Activated T-cell treated with anti-CD3 and anti-CD28 coated beads, Interleukin-2, amount 50 U/mL, for 24 hours (primary cell): Measurements from ENCODE around the gene LKAAEAR1.

ENCODE experiments used
- DNase-seq: peaks from one replicate; pipeline ENCODE4 v3.0.0-alpha.2; 2020
- H3K27ac Mint-ChIP-seq: 2 replicates; pipeline ENCODE4 v1.8.0; 2020; ENCODE audit warnings: mild to moderate bottlenecking, mixed read lengths
- H3K27me3 Mint-ChIP-seq: 2 replicates; pipeline ENCODE4 v1.8.0; 2020; ENCODE audit warnings: mixed read lengths
- H3K36me3 Mint-ChIP-seq: 2 replicates; pipeline ENCODE4 v1.8.0; 2020; ENCODE audit warnings: low read depth, mixed read lengths
- H3K4me1 Mint-ChIP-seq: 2 replicates; pipeline ENCODE4 v1.8.0; 2020; ENCODE audit warnings: low read depth, mixed read lengths
- H3K4me3 Mint-ChIP-seq: 2 replicates; pipeline ENCODE4 v1.8.0; 2020; ENCODE audit warnings: mild to moderate bottlenecking, moderate library complexity, mixed read lengths
- H3K9me3 Mint-ChIP-seq: 2 replicates; pipeline ENCODE4 v1.8.0; 2020; ENCODE audit warnings: mixed read lengths

The LKAAEAR1 gene

GRCh38 chr20:64051561-64052325 lies 32.5 kb downstream of the LKAAEAR1 start:
- Mint-ChIP-seq H3K4me3 (no peak overlapping the region), H3K4me1 (peaks cover 3% of the 10 kb centered on the region), H3K9me3 (no peaks in the 10 kb centered on the region), H3K36me3 (no peaks in the 10 kb centered on the region), H3K27me3 (peaks cover 56% of the 10 kb centered on the region), H3K27ac (no peak overlapping the region)
- no peak for DNase-seq

GRCh38 chr20:64051033-64051452 lies 33.2 kb downstream of the LKAAEAR1 start:
- Mint-ChIP-seq H3K27ac (no peak overlapping the region), H3K27me3 (peaks cover 63% of the 10 kb centered on the region), H3K4me3 (no peak overlapping the region)

DNA sequence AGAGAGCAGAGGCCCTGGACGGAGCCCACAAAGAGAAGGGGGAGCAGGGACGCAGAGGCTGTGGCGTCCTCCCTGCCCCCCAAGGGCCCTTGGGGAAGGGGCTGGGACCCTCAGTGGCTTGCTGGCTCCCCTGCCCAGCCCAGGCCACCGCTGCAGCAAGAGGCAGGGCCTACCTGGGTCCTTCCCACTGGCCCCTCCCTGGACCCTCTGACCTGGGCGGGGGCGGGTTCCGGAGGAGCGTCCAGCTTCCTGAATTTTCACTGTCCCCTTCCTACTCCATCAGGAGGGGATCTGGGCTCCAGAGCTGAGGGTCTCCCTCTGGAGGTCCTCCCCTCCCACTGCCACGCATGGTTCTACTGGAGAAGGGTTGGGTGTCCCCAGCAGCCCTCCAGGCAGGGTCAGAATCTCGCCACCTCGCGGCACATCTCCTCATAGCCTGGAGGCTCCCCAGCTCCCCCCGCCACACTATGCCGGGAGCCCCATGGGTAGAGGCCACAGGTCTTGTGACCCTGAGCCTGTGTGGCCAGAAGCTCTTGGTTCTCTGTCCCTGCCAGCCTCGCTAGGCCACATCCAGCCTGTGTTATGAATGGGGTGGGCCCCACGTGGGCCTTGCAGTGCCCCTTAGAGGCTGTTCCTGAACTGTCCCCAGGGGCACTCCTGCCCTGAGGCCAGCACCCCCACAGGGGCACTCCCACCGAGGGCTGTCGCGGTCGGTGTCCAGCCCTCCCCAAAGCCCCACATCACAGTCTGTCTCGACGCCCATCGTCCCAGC lies 33.8 kb downstream of the LKAAEAR1 start:
- Mint-ChIP-seq H3K36me3 (no peaks in the 10 kb centered on the region), H3K4me3 (no peak overlapping the region), H3K9me3 (no peaks in the 10 kb centered on the region), H3K4me1 (peaks cover 7% of the 10 kb centered on the region), H3K27ac (no peak overlapping the region), H3K27me3 (peaks cover 68% of the 10 kb centered on the region)
- DNase-seq, result no peak

More at GRCh38 chr20:64051033-64051452, 33.2 kb downstream of the LKAAEAR1 start:
- DNase-seq, result no peak
- Mint-ChIP-seq H3K4me1 (peaks cover 5% of the 10 kb centered on the region), H3K9me3 (no peaks in the 10 kb centered on the region), H3K36me3 (no peaks in the 10 kb centered on the region)

GRCh38 chr20:64049878-64050260 lies 34.3 kb downstream of the LKAAEAR1 start:
- DNase-seq, result no peak
- no peaks in the 10 kb centered on the region for H3K36me3 Mint-ChIP-seq
- H3K9me3 Mint-ChIP-seq, result no peaks in the 10 kb centered on the region
- peak overlapping the region; percentile 25 for H3K4me3 Mint-ChIP-seq
- H3K27me3 Mint-ChIP-seq, result peaks cover 66% of the 10 kb centered on the region
- H3K27ac Mint-ChIP-seq, result no peak overlapping the region
- H3K4me1 Mint-ChIP-seq, result peaks cover 7% of the 10 kb centered on the region

GRCh38 chr20:64049060-64049877 lies 34.9 kb downstream of the LKAAEAR1 start, which contains the start of gene SOX18:
TSS of gene SOX18 (minus strand) at chr20:64049639. CDS start at chr20:64049516, 123 bp downstream.
- no peak within 1 kb of the TSS for H3K27ac Mint-ChIP-seq
- H3K9me3 Mint-ChIP-seq, result no peaks in the 10 kb centered on the region
- no peak for DNase-seq
- H3K4me1 Mint-ChIP-seq, result peaks cover 7% of the 10 kb centered on the region
- peak within 1 kb of the TSS; percentile 54 for H3K4me3 Mint-ChIP-seq
- H3K27me3 Mint-ChIP-seq, result peaks cover 66% of the 10 kb centered on the region
- H3K36me3 Mint-ChIP-seq, result no peaks in the 10 kb centered on the region

GRCh38 chr20:64048402-64049044 lies 35.7 kb downstream of the LKAAEAR1 start:
- Mint-ChIP-seq H3K4me1 (peaks cover 7% of the 10 kb centered on the region), H3K27me3 (peaks cover 64% of the 10 kb centered on the region), H3K36me3 (no peaks in the 10 kb centered on the region), H3K4me3 (no peak overlapping the region), H3K27ac (no peak overlapping the region), H3K9me3 (no peaks in the 10 kb centered on the region)
- no peak for DNase-seq

DNA sequence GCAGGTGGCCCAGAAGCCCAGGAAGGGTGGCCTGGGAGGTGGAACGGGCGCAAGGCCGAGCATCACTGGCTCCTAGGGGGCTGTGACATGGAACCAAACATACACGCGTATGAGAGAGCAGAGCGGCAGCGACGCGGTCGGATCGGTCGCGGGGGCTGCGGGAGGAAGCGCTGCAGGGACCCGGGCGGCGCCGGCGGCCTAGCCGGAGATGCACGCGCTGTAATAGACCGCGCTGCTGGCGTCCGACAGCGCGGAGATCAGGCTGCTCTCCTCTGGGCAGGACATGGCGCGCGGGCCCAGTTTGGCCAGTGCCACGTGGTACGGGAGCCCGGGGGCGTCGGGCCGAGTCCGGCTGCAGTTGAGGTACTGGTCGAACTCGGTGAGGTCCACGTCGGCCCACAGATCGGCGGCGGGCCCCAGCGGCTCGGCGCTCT lies 36.2 kb downstream of the LKAAEAR1 start:
- no peak for DNase-seq
- Mint-ChIP-seq H3K36me3 (no peaks in the 10 kb centered on the region), H3K4me1 (peaks cover 7% of the 10 kb centered on the region), H3K4me3 (no peak overlapping the region), H3K9me3 (no peaks in the 10 kb centered on the region), H3K27ac (no peak overlapping the region), H3K27me3 (peaks cover 58% of the 10 kb centered on the region)

- no peak for DNase-seq
- Mint-ChIP-seq H3K9me3 (no peaks in the 10 kb centered on the region), H3K4me3 (no peak overlapping the region)
These were observed 37.2 kb downstream of the LKAAEAR1 start for GRCh38 chr20:64047046-64047389.

GRCh38 chr20:64045346-64046011 lies 38.7 kb downstream of the LKAAEAR1 start:
- Mint-ChIP-seq H3K4me1 (peaks cover 16% of the 10 kb centered on the region), H3K4me3 (no peak overlapping the region), H3K9me3 (no peaks in the 10 kb centered on the region), H3K27ac (no peak overlapping the region), H3K36me3 (no peaks in the 10 kb centered on the region), H3K27me3 (peaks cover 38% of the 10 kb centered on the region)
- DNase-seq, result no peak

More at GRCh38 chr20:64047046-64047389, 37.2 kb downstream of the LKAAEAR1 start:
- Mint-ChIP-seq H3K4me1 (peaks cover 9% of the 10 kb centered on the region), H3K27ac (no peak overlapping the region), H3K27me3 (peaks cover 52% of the 10 kb centered on the region), H3K36me3 (no peaks in the 10 kb centered on the region)

GRCh38 chr20:64044484-64045247 lies 39.5 kb downstream of the LKAAEAR1 start:
- Mint-ChIP-seq H3K36me3 (no peaks in the 10 kb centered on the region), H3K4me1 (peaks cover 22% of the 10 kb centered on the region), H3K9me3 (no peaks in the 10 kb centered on the region), H3K4me3 (no peak overlapping the region), H3K27me3 (peaks cover 32% of the 10 kb centered on the region), H3K27ac (no peak overlapping the region)
- no peak for DNase-seq

GRCh38 chr20:64043768-64044167 lies 40.4 kb downstream of the LKAAEAR1 start:
- peaks cover 29% of the 10 kb centered on the region for H3K27me3 Mint-ChIP-seq
- peak overlapping the region; percentile 35 for H3K4me3 Mint-ChIP-seq
- H3K36me3 Mint-ChIP-seq, result no peaks in the 10 kb centered on the region
- H3K9me3 Mint-ChIP-seq, result no peaks in the 10 kb centered on the region
- DNase-seq, result no peak
- H3K4me1 Mint-ChIP-seq, result peaks cover 27% of the 10 kb centered on the region
- H3K27ac Mint-ChIP-seq, result no peak overlapping the region

DNA sequence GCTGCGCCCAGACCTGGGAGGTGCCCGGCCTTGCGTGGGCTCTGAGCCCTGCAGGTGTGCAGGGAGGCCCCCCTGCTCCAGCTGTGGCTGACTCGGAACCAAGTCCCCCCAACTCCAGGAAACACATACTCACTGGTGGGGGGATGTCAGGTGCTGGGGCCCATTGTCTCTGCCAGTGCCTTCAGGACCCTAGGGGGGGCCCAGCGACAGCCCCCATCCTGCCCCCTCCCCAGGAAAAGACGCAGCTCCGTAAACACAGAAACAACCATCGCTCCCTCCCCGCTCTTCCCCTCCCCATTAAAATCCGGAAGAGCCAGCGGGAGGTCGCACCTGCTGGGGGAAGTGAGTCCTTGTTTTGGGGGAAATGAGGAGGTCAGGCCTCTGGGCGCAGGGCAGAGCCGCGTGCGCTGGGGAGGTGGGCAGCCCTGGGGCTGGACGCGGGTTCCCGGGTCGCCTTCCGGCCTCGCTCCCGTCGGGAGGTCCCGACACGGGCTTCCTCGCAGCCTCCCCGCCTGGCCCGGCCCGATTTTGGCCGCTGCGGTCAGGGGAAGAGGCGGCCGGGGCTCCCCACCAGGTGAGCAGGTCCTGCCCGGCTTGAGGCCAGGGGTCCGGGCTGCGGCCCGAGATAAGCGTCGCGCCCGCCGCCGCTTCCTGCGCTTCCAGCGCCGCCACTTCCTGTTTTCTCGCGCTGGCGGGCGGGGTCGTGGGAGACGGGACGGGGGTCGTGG lies 42.0 kb downstream of the LKAAEAR1 start:
- Mint-ChIP-seq H3K27me3 (peaks cover 23% of the 10 kb centered on the region), H3K36me3 (no peaks in the 10 kb centered on the region), H3K9me3 (no peaks in the 10 kb centered on the region), H3K4me1 (peaks cover 31% of the 10 kb centered on the region), H3K27ac (peak overlapping the region; percentile 87), H3K4me3 (peak overlapping the region; percentile 74)
- peak; percentile 65 for DNase-seq

GRCh38 chr20:64041781-64042053 lies 42.5 kb downstream of the LKAAEAR1 start:
- Mint-ChIP-seq H3K9me3 (no peaks in the 10 kb centered on the region), H3K4me3 (peak overlapping the region; percentile 74), H3K27me3 (peaks cover 18% of the 10 kb centered on the region), H3K27ac (peak overlapping the region; percentile 87), H3K4me1 (peaks cover 36% of the 10 kb centered on the region), H3K36me3 (no peaks in the 10 kb centered on the region)
- DNase-seq, result no peak
